DND-41 (cell line): ENCODE data around the gene ERP27.

Experiments used
- ATAC-seq: fragments of 200-7000 bp; cut with Tn5 transposase; 3 replicates; pipeline ENCODE4 v1.9.1; 2021; ENCODE audit warnings: low read depth; ENCODE audit not compliant: insufficient read depth
- DNase-seq: peaks from one replicate; pipeline ENCODE4 v3.0.0-alpha.2; 2020
- H2AFZ ChIP-seq: 2 replicates; pipeline ENCODE4 v1.6.0; 2012; ENCODE audit warnings: low read depth, low read length
- H3K27ac ChIP-seq: 2 replicates; pipeline ENCODE4 v1.5.1; 2012; ENCODE audit warnings: low read length, inconsistent platforms
- H3K27me3 ChIP-seq: fragments of 200-600 bp; sonication (generic); 2 replicates; pipeline ENCODE4 v1.6.0; 2012; ENCODE audit warnings: low read length, mild to moderate bottlenecking, inconsistent platforms; ENCODE audit not compliant: insufficient read depth, poor library complexity
- H3K36me3 ChIP-seq: 2 replicates; pipeline ENCODE4 v1.5.1; 2012; ENCODE audit warnings: low read length, inconsistent platforms; ENCODE audit not compliant: insufficient read depth
- H3K4me1 ChIP-seq: 2 replicates; pipeline ENCODE4 v1.5.1; 2012; ENCODE audit warnings: mild to moderate bottlenecking, low read length; ENCODE audit not compliant: insufficient read depth
- H3K4me2 ChIP-seq: 2 replicates; pipeline ENCODE4 v1.6.0; 2012; ENCODE audit warnings: mild to moderate bottlenecking, moderate library complexity, low read length, inconsistent platforms; ENCODE audit not compliant: insufficient read depth
- H3K4me3 ChIP-seq, 2 experiments: fragments of 200-600 bp in 1 of 2; shearing (Covaris generic) in 1 of 2; 2 replicates each; pipeline ENCODE4 v1.5.1; 2012 to 2016; ENCODE audit warnings: inconsistent platforms in 2 of 2, low read length in 2 of 2, mild to moderate bottlenecking in 2 of 2, low read depth in 1 of 2, moderate library complexity in 1 of 2
- H3K79me2 ChIP-seq: 2 replicates; pipeline ENCODE4 v1.6.0; 2012; ENCODE audit warnings: low read length, inconsistent platforms; ENCODE audit not compliant: insufficient read depth
- H3K9ac ChIP-seq: 2 replicates; pipeline ENCODE4 v1.6.0; 2012; ENCODE audit warnings: low read depth, mild to moderate bottlenecking, inconsistent platforms, low read length, moderate library complexity
- H3K9me3 ChIP-seq: 2 replicates; pipeline ENCODE4 v1.5.1; 2012; ENCODE audit warnings: low read length, moderate library complexity, mild to moderate bottlenecking, inconsistent platforms; ENCODE audit not compliant: insufficient read depth, severe bottlenecking
- H4K20me1 ChIP-seq: 2 replicates; pipeline ENCODE4 v1.6.0; 2012; ENCODE audit warnings: low read length; ENCODE audit not compliant: insufficient read depth
- CTCF ChIP-seq: IDR thresholded peaks from 2 replicates; pipeline ENCODE4 v1.5.1; 2012; ENCODE audit warnings: borderline replicate concordance, low read length, moderate library complexity, mild to moderate bottlenecking; ENCODE audit not compliant: poor library complexity, severe bottlenecking; ENCODE audit errors: extremely low read depth
- EZH2 ChIP-seq: IDR thresholded peaks from 3 replicates; pipeline ENCODE4 v1.6.1; 2012; ENCODE audit warnings: borderline replicate concordance, low read depth, mild to moderate bottlenecking, moderate library complexity, low read length, inconsistent platforms; ENCODE audit not compliant: severe bottlenecking

The ERP27 gene

GRCh38 chr12:14884458-14884878 lies 53.9 kb downstream of the ERP27 start:
- peak overlapping the region; percentile 57 for H3K4me2 ChIP-seq
- TF ChIP-seq EZH2 (no peak), CTCF (no peak)
- H2AFZ ChIP-seq: no peak overlapping the region
- peaks cover 53% of the 10 kb centered on the region for H3K4me1 ChIP-seq
- ATAC-seq (peak; percentile 99), DNase-seq (peak; percentile 92)
- H3K36me3 ChIP-seq: no peaks in the 10 kb centered on the region
- peak overlapping the region in 1 of 2 experiments; percentile 11; a peak in 1 of 4 replicates for H3K4me3 ChIP-seq
- peak overlapping the region; percentile 31 for H3K9ac ChIP-seq
- no peaks in the 10 kb centered on the region for H3K9me3 ChIP-seq
- no peaks in the 10 kb centered on the region for H3K27me3 ChIP-seq
- no peaks in the 10 kb centered on the region for H3K79me2 ChIP-seq
- peak overlapping the region; percentile 52 for H3K27ac ChIP-seq
- H4K20me1 ChIP-seq: no peaks in the 10 kb centered on the region

- Histone ChIP-seq H3K4me2 (peak overlapping the region; percentile 57; the same call in 1 of the 2 replicates), H3K9me3 (no peaks in the 10 kb centered on the region)
- TF ChIP-seq EZH2 (no peak), CTCF (no peak)
Measured at GRCh38 chr12:14883686-14884085, 54.7 kb downstream of the ERP27 start.

DNA sequence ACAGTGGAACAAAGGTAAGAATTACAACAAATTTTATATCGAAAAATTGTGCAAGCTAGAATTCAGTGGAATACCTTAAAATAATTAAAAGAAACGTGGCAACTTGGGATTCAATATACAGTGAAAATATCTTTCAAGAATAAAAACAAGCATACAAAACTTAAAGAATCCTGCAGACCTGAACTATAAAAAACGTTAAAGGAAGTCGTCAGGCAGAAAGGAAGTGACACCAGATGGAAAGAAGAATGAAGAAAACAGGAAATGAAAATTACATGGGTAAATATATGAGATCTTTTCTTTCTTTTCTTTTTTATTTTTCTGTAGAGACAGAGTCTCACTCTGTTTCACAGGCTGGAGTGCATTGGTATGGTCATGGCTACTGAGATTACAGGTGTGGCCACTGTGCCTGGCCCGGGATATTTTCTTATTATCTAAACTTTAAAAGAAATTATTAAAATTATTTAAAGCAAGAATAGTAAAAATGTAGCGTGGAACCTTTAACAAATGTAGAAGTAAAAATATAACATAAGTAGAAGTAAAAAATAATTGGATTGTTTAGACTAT lies 57.4 kb downstream of the ERP27 start:
- Histone ChIP-seq H3K4me2 (peak overlapping the region; percentile 40), H3K27ac (peak overlapping the region; percentile 64), H3K36me3 (no peaks in the 10 kb centered on the region), H4K20me1 (no peaks in the 10 kb centered on the region), H3K27me3 (no peaks in the 10 kb centered on the region), H2AFZ (peak overlapping the region; percentile 63; the same call in 1 of the 2 replicates), H3K9me3 (no peaks in the 10 kb centered on the region), H3K79me2 (no peaks in the 10 kb centered on the region), H3K4me1 (peaks cover 53% of the 10 kb centered on the region), H3K4me3 (no peak overlapping the region), H3K9ac (peak overlapping the region; percentile 4; the same call in 1 of the 2 replicates)
- DNase-seq (no peak), ATAC-seq (no peak)
- TF ChIP-seq EZH2 (no peak), CTCF (no peak)

More at GRCh38 chr12:14883686-14884085, 54.7 kb downstream of the ERP27 start:
- Histone ChIP-seq H2AFZ (no peak overlapping the region), H3K79me2 (no peaks in the 10 kb centered on the region), H3K36me3 (no peaks in the 10 kb centered on the region), H4K20me1 (no peaks in the 10 kb centered on the region), H3K27me3 (no peaks in the 10 kb centered on the region), H3K27ac (0 out of 2 replicates have a peak overlapping the region, but pooled peaks have one; percentile 52), H3K4me1 (peaks cover 53% of the 10 kb centered on the region), H3K4me3 (no peak overlapping the region), H3K9ac (no peak overlapping the region)
- ATAC-seq (no peak), DNase-seq (no peak)
